H9 (cell line): Measurements from ENCODE around the gene CREB5. TPM values are rescaled to one million over a fixed set of nuclear protein-coding genes. Genes with fewer than 3 reads are reported as not detected.

Source experiments
- DNase-seq: peaks from one replicate; pipeline ENCODE4 v3.0.0-alpha.2; 2017
- H2AFZ ChIP-seq: one replicate; pipeline ENCODE4 v1.6.1; 2013; ENCODE audit warnings: mild to moderate bottlenecking, low read length, control low read depth, moderate library complexity
- H2AK5ac ChIP-seq: 2 replicates; pipeline ENCODE4 v1.6.1; 2013; ENCODE audit warnings: low read length, control low read depth, mixed read lengths; ENCODE audit not compliant: insufficient read length
- H2BK120ac ChIP-seq: one replicate; pipeline ENCODE4 v1.6.1; 2013; ENCODE audit warnings: low read depth, mild to moderate bottlenecking, low read length, control low read depth, inconsistent platforms; ENCODE audit not compliant: poor library complexity, severe bottlenecking
- H2BK12ac ChIP-seq: 2 replicates; pipeline ENCODE4 v1.6.1; 2013; ENCODE audit warnings: low read length, control low read depth, mixed read lengths, low read depth; ENCODE audit not compliant: insufficient read length
- H2BK15ac ChIP-seq: 2 replicates; pipeline ENCODE4 v1.6.1; 2013; ENCODE audit warnings: low read depth, low read length, control low read depth
- H2BK20ac ChIP-seq: one replicate; pipeline ENCODE4 v1.6.1; 2013; ENCODE audit warnings: low read depth, mild to moderate bottlenecking, low read length, control low read depth, inconsistent platforms; ENCODE audit not compliant: poor library complexity, severe bottlenecking
- H2BK5ac ChIP-seq: 2 replicates; pipeline ENCODE4 v1.6.1; 2013; ENCODE audit warnings: low read length, control low read depth, mixed read lengths; ENCODE audit not compliant: insufficient read length
- H3K14ac ChIP-seq: 2 replicates; pipeline ENCODE4 v1.6.1; 2013; ENCODE audit warnings: low read length, control low read depth; ENCODE audit not compliant: insufficient read depth
- H3K18ac ChIP-seq: 2 replicates; pipeline ENCODE4 v1.6.1; 2013; ENCODE audit warnings: low read depth, mild to moderate bottlenecking, mixed read lengths, low read length, control low read depth; ENCODE audit not compliant: insufficient read length
- H3K23ac ChIP-seq: 2 replicates; pipeline ENCODE4 v1.6.1; 2013; ENCODE audit warnings: low read length, control low read depth, mixed read lengths, low read depth; ENCODE audit not compliant: insufficient read length
- H3K23me2 ChIP-seq: 2 replicates; pipeline ENCODE4 v1.6.1; 2013; ENCODE audit warnings: low read depth, mild to moderate bottlenecking, mixed read lengths, low read length, control low read depth; ENCODE audit not compliant: insufficient read length, poor library complexity, severe bottlenecking
- H3K27ac ChIP-seq: 2 replicates; pipeline ENCODE4 v1.5.1; 2013; ENCODE audit warnings: low read length, control low read depth, mixed read lengths, low read depth; ENCODE audit not compliant: insufficient read length
- H3K27me3 ChIP-seq: 2 replicates; pipeline ENCODE4 v1.6.1; 2013; ENCODE audit warnings: low read length, control low read depth, inconsistent platforms; ENCODE audit not compliant: insufficient read depth
- H3K4ac ChIP-seq: 2 replicates; pipeline ENCODE4 v1.6.1; 2013; ENCODE audit warnings: low read depth, mild to moderate bottlenecking, control low read depth, inconsistent platforms, low read length, moderate library complexity
- H3K4me1 ChIP-seq: 2 replicates; pipeline ENCODE4 v1.6.1; 2013; ENCODE audit warnings: low read length, control low read depth, inconsistent platforms; ENCODE audit not compliant: insufficient read depth
- H3K4me2 ChIP-seq: 2 replicates; pipeline ENCODE4 v1.6.1; 2013; ENCODE audit warnings: low read length, control low read depth, mixed read lengths; ENCODE audit not compliant: insufficient read length, insufficient read depth
- H3K56ac ChIP-seq: 2 replicates; pipeline ENCODE4 v1.6.1; 2013; ENCODE audit warnings: low read depth, mild to moderate bottlenecking, mixed read lengths, low read length, control low read depth; ENCODE audit not compliant: insufficient read length
- H3K79me1 ChIP-seq: 2 replicates; pipeline ENCODE4 v1.6.1; 2013; ENCODE audit warnings: low read depth, mild to moderate bottlenecking, moderate library complexity, low read length, control low read depth, inconsistent platforms; ENCODE audit not compliant: insufficient read depth, poor library complexity, severe bottlenecking
- H3K79me2 ChIP-seq: 2 replicates; pipeline ENCODE4 v1.6.1; 2013; ENCODE audit warnings: low read length, control low read depth, inconsistent platforms; ENCODE audit not compliant: insufficient read depth
- H3K9ac ChIP-seq: 2 replicates; pipeline ENCODE4 v1.6.1; 2013; ENCODE audit warnings: low read length, control low read depth, mixed read lengths; ENCODE audit not compliant: insufficient read length; ENCODE audit errors: extremely low read depth
- H3K9me3 ChIP-seq: one replicate; pipeline ENCODE4 v1.6.1; 2013; ENCODE audit warnings: low read depth, low read length, inconsistent platforms; ENCODE audit not compliant: control insufficient read depth
- H3T11ph ChIP-seq: one replicate; pipeline ENCODE4 v1.6.1; 2013; ENCODE audit warnings: mild to moderate bottlenecking, low read length, control low read depth, inconsistent platforms
- H4K20me1 ChIP-seq: one replicate; pipeline ENCODE4 v1.6.1; 2013; ENCODE audit not compliant: control insufficient read depth, insufficient read length, insufficient read depth
- H4K5ac ChIP-seq: 2 replicates; pipeline ENCODE4 v1.6.1; 2013; ENCODE audit warnings: low read depth, mild to moderate bottlenecking, mixed read lengths, low read length, control low read depth; ENCODE audit not compliant: insufficient read length
- H4K8ac ChIP-seq: replicated peaks from 2 replicates; pipeline ENCODE4 v1.6.1; 2013; ENCODE audit warnings: low read length, control low read depth, mixed read lengths, low read depth; ENCODE audit not compliant: insufficient read length
- H4K91ac ChIP-seq: 2 replicates; pipeline ENCODE4 v1.6.1; 2013; ENCODE audit warnings: low read depth, mild to moderate bottlenecking, moderate library complexity, mixed read lengths, low read length, control low read depth; ENCODE audit not compliant: insufficient read length
- H3K27ac Mint-ChIP-seq, 3 experiments: 2 replicates in 2 of 3; 3 replicates in 1 of 3; pipeline ENCODE4 v1.8.0; 2020 to 2021; ENCODE audit warnings: mixed read lengths in 3 of 3, mild to moderate bottlenecking in 1 of 3, moderate library complexity in 1 of 3
- H3K27me3 Mint-ChIP-seq: 2 replicates; pipeline ENCODE4 v1.8.0; 2021; ENCODE audit warnings: low read depth, mild to moderate bottlenecking, moderate library complexity, mixed read lengths
- H3K36me3 Mint-ChIP-seq, 3 experiments: 2 replicates in 2 of 3; 3 replicates in 1 of 3; pipeline ENCODE4 v1.8.0; 2020 to 2021; ENCODE audit warnings: low read depth in 3 of 3, mixed read lengths in 3 of 3; ENCODE audit not compliant: insufficient read depth in 1 of 3
- H3K4me1 Mint-ChIP-seq, 2 experiments: 2 replicates each; pipeline ENCODE4 v1.8.0; 2020; ENCODE audit warnings: mixed read lengths in 2 of 2
- H3K4me3 Mint-ChIP-seq, 2 experiments: 2 replicates in 1 of 2; 3 replicates in 1 of 2; pipeline ENCODE4 v1.8.0; 2020 to 2021; ENCODE audit warnings: mild to moderate bottlenecking in 2 of 2, mixed read lengths in 2 of 2, moderate library complexity in 1 of 2
- H3K9me3 Mint-ChIP-seq, 2 experiments: 2 replicates in 1 of 2; 3 replicates in 1 of 2; pipeline ENCODE4 v1.8.0; 2020; ENCODE audit warnings: mild to moderate bottlenecking in 2 of 2, mixed read lengths in 2 of 2, moderate library complexity in 1 of 2
- WGBS: extraction: QIAGEN DNeasy Blood & Tissue Kit; methylation state at CpG from one replicate; pipeline ENCODE4 v1.1.7; 2013; ENCODE audit warnings: missing lambda C conversion rate, low lambda C conversion rate, mixed read lengths; ENCODE audit not compliant: insufficient read length; ENCODE audit errors: extremely low coverage; 5-methylcytosine and 5-hydroxymethylcytosine counted together
- total RNA-seq: library from RNA; stranded (reverse); gene quantifications from 2 replicates; pipeline ENCODE4 v1.2.1, GENCODE V29; 2021
- TF ChIP-seq, protein P1 (sequence below): fragments of 200-600 bp; sonication (generic); conservative IDR thresholded peaks from 3 replicates; pipeline ENCODE4 v1.8.0; 2021; ENCODE audit warnings: antibody characterized with exemption, mild to moderate bottlenecking

Gene CREB5
- total RNA-seq, 1 experiment from 2014 or later = 4.0 TPM

DNA sequence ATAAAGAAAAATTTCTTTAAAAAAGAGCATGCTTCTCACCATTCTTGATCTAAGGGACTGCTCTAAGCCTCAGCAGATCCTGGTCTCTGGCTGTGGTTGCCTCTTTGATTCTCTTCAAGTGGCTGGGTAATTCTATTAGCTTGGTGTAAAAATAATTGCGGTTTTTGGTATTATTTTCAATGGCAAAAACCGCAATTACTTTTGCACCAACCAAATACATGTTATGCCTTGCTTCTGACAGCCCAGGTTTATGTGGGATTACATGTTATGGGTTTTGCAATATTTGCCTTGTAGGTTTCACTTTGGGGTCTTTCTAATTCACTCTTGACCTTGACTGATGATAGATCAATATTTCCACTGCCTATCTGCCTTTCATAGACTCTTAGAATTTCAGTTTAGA lies 20.0 kb upstream of the CREB5 start:
- H3K36me3 Mint-ChIP-seq = no peaks in the 10 kb centered on the region
- no peak overlapping the region for H3K18ac ChIP-seq
- H2AFZ ChIP-seq = no peak overlapping the region
- H3K27me3 ChIP-seq = no peaks in the 10 kb centered on the region
- no peaks in the 10 kb centered on the region for H4K20me1 ChIP-seq
- H2BK5ac ChIP-seq = no peak overlapping the region
- H3K27ac Mint-ChIP-seq = no peak overlapping the region
- no peak overlapping the region for H2AK5ac ChIP-seq
- TF ChIP-seq, protein P1, sequence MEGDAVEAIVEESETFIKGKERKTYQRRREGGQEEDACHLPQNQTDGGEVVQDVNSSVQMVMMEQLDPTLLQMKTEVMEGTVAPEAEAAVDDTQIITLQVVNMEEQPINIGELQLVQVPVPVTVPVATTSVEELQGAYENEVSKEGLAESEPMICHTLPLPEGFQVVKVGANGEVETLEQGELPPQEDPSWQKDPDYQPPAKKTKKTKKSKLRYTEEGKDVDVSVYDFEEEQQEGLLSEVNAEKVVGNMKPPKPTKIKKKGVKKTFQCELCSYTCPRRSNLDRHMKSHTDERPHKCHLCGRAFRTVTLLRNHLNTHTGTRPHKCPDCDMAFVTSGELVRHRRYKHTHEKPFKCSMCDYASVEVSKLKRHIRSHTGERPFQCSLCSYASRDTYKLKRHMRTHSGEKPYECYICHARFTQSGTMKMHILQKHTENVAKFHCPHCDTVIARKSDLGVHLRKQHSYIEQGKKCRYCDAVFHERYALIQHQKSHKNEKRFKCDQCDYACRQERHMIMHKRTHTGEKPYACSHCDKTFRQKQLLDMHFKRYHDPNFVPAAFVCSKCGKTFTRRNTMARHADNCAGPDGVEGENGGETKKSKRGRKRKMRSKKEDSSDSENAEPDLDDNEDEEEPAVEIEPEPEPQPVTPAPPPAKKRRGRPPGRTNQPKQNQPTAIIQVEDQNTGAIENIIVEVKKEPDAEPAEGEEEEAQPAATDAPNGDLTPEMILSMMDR = no peak
- no peak overlapping the region for H2BK120ac ChIP-seq
- no CpG with 5 or more reads among the region's 2 CpGs for WGBS
- H3K27me3 Mint-ChIP-seq = no peaks in the 10 kb centered on the region
- H3K79me2 ChIP-seq = no peaks in the 10 kb centered on the region
- H3K4me1 Mint-ChIP-seq = peaks cover 9% of the 10 kb centered on the region in 2 experiments
- no peak overlapping the region for H3T11ph ChIP-seq
- no peak overlapping the region for H3K27ac ChIP-seq
- DNase-seq = no peak
- no peaks in the 10 kb centered on the region for H3K79me1 ChIP-seq
- H3K23ac ChIP-seq = no peak overlapping the region
- no peaks in the 10 kb centered on the region for H3K23me2 ChIP-seq
- no peak overlapping the region for H3K4ac ChIP-seq
- no peaks in the 10 kb centered on the region for H3K9me3 Mint-ChIP-seq
- H3K9ac ChIP-seq = no peak overlapping the region
- H3K4me3 Mint-ChIP-seq = no peak overlapping the region
- H4K5ac ChIP-seq = no peak overlapping the region
- no peak overlapping the region for H3K14ac ChIP-seq
- H4K8ac ChIP-seq = no peak overlapping the region
- H4K91ac ChIP-seq = no peak overlapping the region
- no peak overlapping the region for H3K4me2 ChIP-seq
- H3K9me3 ChIP-seq = no peaks in the 10 kb centered on the region
- H2BK20ac ChIP-seq = no peak overlapping the region
- H2BK12ac ChIP-seq = no peak overlapping the region
- H2BK15ac ChIP-seq = no peak overlapping the region
- no peak overlapping the region for H3K56ac ChIP-seq
- H3K4me1 ChIP-seq = no peaks in the 10 kb centered on the region; the same call in 1 of the 2 replicates
